ENCODE results near the gene DGKI.

The DGKI gene

GRCh38 chr7:137418841-137419240, 427.9 kb downstream of the DGKI start:
- DNase-seq (ENCODE audit: low read depth, low spot score), result no peak

- no peak for DNase-seq (ENCODE audit: low read depth, low spot score)
These were observed 429.3 kb downstream of the DGKI start for GRCh38 chr7:137417464-137417863.

- no peak for DNase-seq (ENCODE audit: low read depth, low spot score)
These were observed 432.9 kb downstream of the DGKI start for GRCh38 chr7:137413901-137414300.

- no peak for DNase-seq (ENCODE audit: low read depth, low spot score)
These were observed 435.3 kb downstream of the DGKI start for GRCh38 chr7:137411446-137411845.

- DNase-seq (ENCODE audit: low read depth, low spot score), result no peak
These were observed 438.6 kb downstream of the DGKI start for GRCh38 chr7:137408126-137408525.

- no peak for DNase-seq (ENCODE audit: low read depth, low spot score)
These were observed 439.7 kb downstream of the DGKI start for GRCh38 chr7:137407078-137407477.

GRCh38 chr7:137404660-137405317, 442.0 kb downstream of the DGKI start:
- no peak for DNase-seq (ENCODE audit: low read depth, low spot score)

- peak; percentile 13 for DNase-seq (ENCODE audit: low read depth, low spot score)
These were observed 443.4 kb downstream of the DGKI start for GRCh38 chr7:137403353-137403695.

GRCh38 chr7:137402536-137403352, 444.0 kb downstream of the DGKI start:
- peak; percentile 18 for DNase-seq (ENCODE audit: low read depth, low spot score)

- peak; percentile 37 for DNase-seq (ENCODE audit: low read depth, low spot score)
These were observed 446.6 kb downstream of the DGKI start for GRCh38 chr7:137399827-137400823.

- DNase-seq (ENCODE audit: low read depth, low spot score), result no peak
These were observed 450.7 kb downstream of the DGKI start for GRCh38 chr7:137396051-137396450.

- no peak for DNase-seq (ENCODE audit: low read depth, low spot score)
These were observed 451.4 kb downstream of the DGKI start for GRCh38 chr7:137395420-137395819.

GRCh38 chr7:137393570-137393969, 453.2 kb downstream of the DGKI start:
- no peak for DNase-seq (ENCODE audit: low read depth, low spot score)

GRCh38 chr7:137390076-137390475, 456.7 kb downstream of the DGKI start:
- no peak for DNase-seq (ENCODE audit: low read depth, low spot score)

GRCh38 chr7:137388916-137389315, 457.9 kb downstream of the DGKI start:
- DNase-seq (ENCODE audit: low read depth, low spot score), result no peak

- no peak for DNase-seq (ENCODE audit: low read depth, low spot score)
These were observed 459.8 kb downstream of the DGKI start for GRCh38 chr7:137386966-137387365.

GRCh38 chr7:137381045-137381444, 465.7 kb downstream of the DGKI start:
- DNase-seq (ENCODE audit: low read depth, low spot score), result no peak

GRCh38 chr7:137373507-137373906, 473.3 kb downstream of the DGKI start:
- no peak for DNase-seq (ENCODE audit: low read depth, low spot score)

- DNase-seq (ENCODE audit: low read depth, low spot score), result no peak
These were observed 475.2 kb downstream of the DGKI start for GRCh38 chr7:137371616-137372015.

- DNase-seq (ENCODE audit: low read depth, low spot score), result no peak
These were observed 479.8 kb downstream of the DGKI start for GRCh38 chr7:137366995-137367394.

- no peak for DNase-seq (ENCODE audit: low read depth, low spot score)
These were observed 483.1 kb downstream of the DGKI start for GRCh38 chr7:137363683-137364082.

- DNase-seq (ENCODE audit: low read depth, low spot score), result no peak
These were observed 486.6 kb downstream of the DGKI start for GRCh38 chr7:137360087-137360679.

Data from ELF-1 (cell line).